C4-2B (cell line): Measurements from ENCODE around the gene GALNTL6.

Source experiments
- H3K27ac ChIP-seq: fragments of 450-650 bp; 2 replicates; pipeline ENCODE4 v1.5.1; 2017
- ZFX ChIP-seq: fragments of 450-650 bp; IDR thresholded peaks from 2 replicates; pipeline ENCODE4 v1.6.1; 2017
- TF ChIP-seq, protein P1 (sequence below): fragments of 450-650 bp; conservative IDR thresholded peaks from 2 replicates; pipeline ENCODE4 v1.5.1; 2017; ENCODE audit warnings: mild to moderate bottlenecking

The GALNTL6 gene

DNA sequence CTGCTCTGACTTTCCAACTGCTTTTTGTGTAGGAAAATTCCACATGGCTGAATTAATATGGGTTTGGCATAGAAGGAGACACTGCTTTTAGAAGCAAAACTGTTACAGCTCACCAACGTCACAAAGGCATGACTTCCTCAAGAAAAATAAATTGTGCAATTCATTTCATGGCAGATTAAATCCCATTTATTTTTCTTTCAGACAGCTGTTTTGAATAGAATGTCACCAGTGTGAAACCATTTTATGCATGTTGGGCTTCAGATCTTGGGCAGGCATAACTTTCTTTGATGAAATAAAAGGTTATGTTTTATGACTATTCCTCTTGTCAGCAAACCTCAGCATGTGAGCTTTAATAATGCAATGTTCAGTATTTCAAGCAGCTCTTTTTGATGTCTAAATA lies 542.8 kb downstream of the GALNTL6 start:
- no peak overlapping the region for H3K27ac ChIP-seq
- no peak for TF ChIP-seq ZFX
- TF ChIP-seq, protein P1, sequence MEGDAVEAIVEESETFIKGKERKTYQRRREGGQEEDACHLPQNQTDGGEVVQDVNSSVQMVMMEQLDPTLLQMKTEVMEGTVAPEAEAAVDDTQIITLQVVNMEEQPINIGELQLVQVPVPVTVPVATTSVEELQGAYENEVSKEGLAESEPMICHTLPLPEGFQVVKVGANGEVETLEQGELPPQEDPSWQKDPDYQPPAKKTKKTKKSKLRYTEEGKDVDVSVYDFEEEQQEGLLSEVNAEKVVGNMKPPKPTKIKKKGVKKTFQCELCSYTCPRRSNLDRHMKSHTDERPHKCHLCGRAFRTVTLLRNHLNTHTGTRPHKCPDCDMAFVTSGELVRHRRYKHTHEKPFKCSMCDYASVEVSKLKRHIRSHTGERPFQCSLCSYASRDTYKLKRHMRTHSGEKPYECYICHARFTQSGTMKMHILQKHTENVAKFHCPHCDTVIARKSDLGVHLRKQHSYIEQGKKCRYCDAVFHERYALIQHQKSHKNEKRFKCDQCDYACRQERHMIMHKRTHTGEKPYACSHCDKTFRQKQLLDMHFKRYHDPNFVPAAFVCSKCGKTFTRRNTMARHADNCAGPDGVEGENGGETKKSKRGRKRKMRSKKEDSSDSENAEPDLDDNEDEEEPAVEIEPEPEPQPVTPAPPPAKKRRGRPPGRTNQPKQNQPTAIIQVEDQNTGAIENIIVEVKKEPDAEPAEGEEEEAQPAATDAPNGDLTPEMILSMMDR: no peak

DNA sequence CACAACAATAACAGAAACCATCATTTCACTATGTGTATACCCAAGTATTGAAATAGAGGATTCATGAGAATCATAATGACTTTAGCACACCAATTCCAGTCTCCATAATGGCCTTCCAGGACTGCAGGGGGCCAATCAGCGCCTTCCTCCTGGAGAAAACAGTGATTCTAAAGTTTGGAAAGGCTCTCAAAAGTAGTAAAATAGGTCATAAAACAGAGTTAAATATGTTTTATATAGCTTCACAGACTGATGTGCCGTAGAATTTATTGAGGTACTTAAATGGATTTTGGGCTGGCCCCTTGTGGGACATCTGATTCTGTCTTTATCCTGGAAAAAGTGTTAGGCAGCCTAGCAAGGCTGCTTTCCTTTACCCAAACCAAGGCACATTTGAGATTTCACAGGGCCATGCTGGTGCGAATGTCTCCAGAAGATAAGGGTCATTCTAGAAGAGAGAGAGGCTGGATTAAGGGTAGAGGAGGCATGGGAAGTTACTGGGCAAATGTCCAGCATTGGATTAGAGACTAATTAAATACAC lies 543.9 kb downstream of the GALNTL6 start:
- H3K27ac ChIP-seq: no peak overlapping the region
- no peak for TF ChIP-seq ZFX
- TF ChIP-seq, protein P1: no peak

DNA sequence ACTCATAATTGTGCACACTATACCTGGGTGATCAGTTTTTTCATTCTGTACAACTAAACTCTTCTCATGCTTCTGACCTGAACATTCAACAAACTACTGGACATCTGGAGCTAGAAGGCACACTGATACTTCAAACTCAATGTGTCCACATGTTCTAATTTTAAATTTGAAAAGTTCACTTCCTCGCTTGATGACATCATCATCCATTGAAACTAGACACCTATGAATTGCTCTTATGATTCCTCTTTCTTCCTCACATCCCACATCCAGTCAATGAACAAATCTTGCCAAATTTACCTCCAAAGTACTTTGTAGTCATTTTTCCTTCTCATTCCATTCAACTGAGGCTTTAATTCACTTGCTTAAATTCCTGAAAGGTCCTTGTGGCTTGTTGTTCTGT lies 549.4 kb downstream of the GALNTL6 start:
- TF ChIP-seq ZFX: no peak
- TF ChIP-seq, protein P1: no peak
- no peak overlapping the region for H3K27ac ChIP-seq

DNA sequence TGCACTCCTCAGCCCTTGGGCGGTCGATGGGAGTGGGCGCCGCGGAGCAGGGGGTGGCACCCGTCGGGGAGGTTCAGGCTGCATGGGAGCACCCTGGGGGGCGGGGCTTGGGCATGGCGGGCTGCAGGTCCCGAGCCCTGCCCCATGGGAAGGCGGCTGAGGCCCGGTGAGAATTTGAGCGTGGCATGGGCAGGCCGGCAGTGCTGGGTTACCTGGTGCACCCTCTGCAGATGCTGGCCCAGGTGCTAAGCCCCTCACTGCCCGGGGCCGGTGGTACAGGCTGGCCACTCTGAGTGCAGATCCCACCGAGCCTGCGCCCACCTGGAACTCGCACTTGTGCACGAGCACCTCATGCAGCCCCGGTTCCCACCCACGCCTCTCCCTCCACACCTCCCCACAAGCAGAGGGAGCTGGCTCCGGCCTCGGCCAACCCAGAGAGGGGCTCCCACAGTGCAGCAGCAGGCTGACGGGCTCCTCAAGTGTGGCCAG lies 556.3 kb downstream of the GALNTL6 start:
- TF ChIP-seq, protein P1: no peak
- no peak for TF ChIP-seq ZFX
- H3K27ac ChIP-seq: no peak overlapping the region

GRCh38 chr4:172377486-172378140 lies 564.4 kb downstream of the GALNTL6 start:
- no peak overlapping the region for H3K27ac ChIP-seq
- TF ChIP-seq, protein P1: no peak
- no peak for TF ChIP-seq ZFX

DNA sequence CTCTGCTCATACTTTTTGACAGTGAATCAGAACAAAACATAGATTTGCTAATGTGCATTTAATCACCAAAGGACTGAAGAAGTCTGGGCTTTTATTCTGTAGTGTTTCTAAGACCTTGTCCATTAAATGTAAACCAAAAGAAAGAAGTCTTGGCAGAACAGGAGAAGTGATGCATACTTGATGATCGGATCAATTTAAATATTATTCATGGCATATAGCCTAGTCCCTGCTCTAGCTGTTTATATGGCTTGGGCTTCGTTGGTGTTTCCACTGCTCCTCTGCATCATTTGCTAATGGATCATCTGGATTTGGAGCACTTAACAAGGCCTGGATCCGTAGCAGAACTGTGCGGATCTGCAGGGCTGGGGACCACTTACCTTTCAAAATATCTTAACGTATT lies 566.6 kb downstream of the GALNTL6 start:
- TF ChIP-seq, protein P1: no peak
- TF ChIP-seq ZFX: no peak

GRCh38 chr4:172390331-172390730 lies 577.1 kb downstream of the GALNTL6 start:
- no peak for TF ChIP-seq ZFX
- TF ChIP-seq, protein P1: no peak
- no peak overlapping the region for H3K27ac ChIP-seq

More for the DNA sequence above, 566.6 kb downstream of the GALNTL6 start:
- no peak overlapping the region for H3K27ac ChIP-seq
